ENCODE results near the gene CD19. TPM values are rescaled to one million over a fixed set of nuclear protein-coding genes. Genes with fewer than 3 reads are reported as not detected.
"Not testable (repeated sequence)": the region's sequence is repeated elsewhere in the genome, so short reads cannot be mapped to it uniquely, and the experiment has no call there.

The CD19 gene
- total RNA-seq, 1 experiment from 2014 or later: 1.9 TPM

DNA sequence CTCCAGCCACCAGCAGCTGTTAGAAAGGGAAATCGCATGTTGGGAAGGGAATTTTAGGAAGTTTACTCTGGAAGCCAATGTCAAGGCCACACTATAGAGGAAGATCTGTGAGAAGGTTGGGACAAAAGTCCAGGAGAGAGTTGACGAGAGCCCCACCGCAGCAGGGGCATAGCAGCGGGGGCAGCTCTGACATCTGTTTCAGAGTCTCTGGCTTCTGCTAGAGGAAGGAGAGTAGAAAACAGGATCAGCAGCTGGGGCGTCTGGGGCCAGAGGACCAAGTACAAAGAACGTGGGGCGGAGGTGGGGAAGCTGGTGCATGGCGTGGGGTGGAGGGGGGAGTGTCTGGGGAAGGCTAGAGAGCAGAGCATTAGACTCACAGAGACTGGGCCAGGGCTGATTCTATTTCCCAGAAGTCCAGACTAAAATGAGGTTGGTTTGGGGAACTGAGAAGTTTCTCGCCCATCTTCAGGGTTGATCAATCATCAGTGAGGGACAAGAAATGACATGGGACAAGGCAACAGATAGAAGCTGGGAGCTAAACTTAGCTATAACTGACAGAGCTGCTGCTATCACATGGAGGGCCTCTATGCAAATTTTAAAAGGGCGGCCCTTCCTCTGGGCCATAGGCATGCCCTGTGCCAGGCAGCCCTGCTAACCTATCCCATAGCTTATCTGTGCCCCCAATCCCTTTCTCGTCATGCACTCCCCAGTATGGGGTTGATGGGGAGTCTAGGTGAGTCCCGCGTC lies 7.9 kb upstream of the CD19 start:
- Histone ChIP-seq H3K27me3 (ENCODE audit: control insufficient read depth, insufficient read depth, low read length) (no peaks in the 10 kb centered on the region), H3K4me3 (ENCODE audit: insufficient read depth, low read depth, low read length) (peak overlapping the region; percentile 76), H3K36me3 (replicated peaks; ENCODE audit: control insufficient read depth, insufficient read depth, low read length) (peaks cover 2% of the 10 kb centered on the region; the same call in 1 of the 2 replicates)
- peak; percentile 78 for DNase-seq

DNA sequence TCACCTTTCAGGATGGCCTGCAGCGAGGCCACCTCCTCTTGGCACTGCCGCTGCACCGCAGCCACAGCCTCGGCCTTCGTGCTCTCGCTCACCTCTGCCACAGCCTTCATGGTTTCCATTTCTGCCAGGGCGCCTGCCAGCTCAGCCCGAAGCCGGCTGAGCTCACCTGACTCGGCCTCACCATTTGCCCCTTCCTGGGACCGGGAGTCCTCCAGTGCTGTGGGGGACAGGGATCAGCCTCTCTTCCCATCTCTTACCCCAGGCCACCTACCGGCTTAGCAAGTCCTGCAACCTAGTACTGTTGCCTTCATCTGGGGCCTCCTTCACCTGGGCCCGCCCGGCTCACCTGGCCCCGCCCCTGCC lies 7.4 kb upstream of the CD19 start:
- no peaks in the 10 kb centered on the region for H3K27me3 ChIP-seq (ENCODE audit: control insufficient read depth, insufficient read depth, low read length)
- peak overlapping the region; percentile 76 for H3K4me3 ChIP-seq (ENCODE audit: insufficient read depth, low read depth, low read length)
- DNase-seq: no peak
- peaks cover 2% of the 10 kb centered on the region; the same call in 1 of the 2 replicates for H3K36me3 ChIP-seq (replicated peaks; ENCODE audit: control insufficient read depth, insufficient read depth, low read length)

DNA sequence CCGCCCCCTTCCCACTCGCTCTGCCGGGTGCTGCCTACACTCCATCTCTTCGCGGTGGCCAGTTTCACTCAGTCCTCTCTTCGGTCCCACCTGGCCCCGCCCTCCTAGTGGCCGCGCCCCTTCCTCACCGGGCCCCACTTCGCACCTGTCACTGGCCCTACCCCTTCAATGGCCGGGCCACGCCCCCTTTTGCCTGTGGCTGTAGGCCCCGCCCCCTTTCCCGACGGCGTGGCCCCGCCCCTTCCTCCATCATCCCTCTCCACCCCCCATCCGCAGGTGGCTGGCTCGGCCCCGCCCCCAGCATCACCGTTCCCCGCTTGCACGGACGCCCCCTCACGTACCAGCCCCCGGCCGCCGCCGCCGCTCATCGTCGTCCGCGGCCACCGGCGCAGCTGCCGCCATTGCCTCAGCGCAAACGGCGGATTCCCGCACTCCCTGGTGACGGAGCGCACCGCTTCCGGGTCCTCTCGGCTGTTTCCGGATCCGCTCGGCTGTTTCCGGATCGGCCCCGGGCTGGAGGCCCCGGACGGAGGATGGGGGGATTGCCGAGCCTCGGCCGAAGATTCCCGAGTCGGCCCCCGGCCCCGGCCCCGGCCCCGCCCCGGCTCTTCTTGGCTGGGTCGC lies 6.9 kb upstream of the CD19 start, which contains the start of gene RABEP2:
Gene RABEP2, minus strand, starts transcription at position 477 of the 624 bp plus-strand sequence. Its CDS starts 75 bp downstream, at position 402.
- peaks cover 2% of the 10 kb centered on the region; the same call in 1 of the 2 replicates for H3K36me3 ChIP-seq (replicated peaks; ENCODE audit: control insufficient read depth, insufficient read depth, low read length)
- peak; percentile 100 for DNase-seq
- no peaks in the 10 kb centered on the region for H3K27me3 ChIP-seq (ENCODE audit: control insufficient read depth, insufficient read depth, low read length)
- H3K4me3 ChIP-seq (ENCODE audit: insufficient read depth, low read depth, low read length): peak within 1 kb of the TSS; percentile 76

DNA sequence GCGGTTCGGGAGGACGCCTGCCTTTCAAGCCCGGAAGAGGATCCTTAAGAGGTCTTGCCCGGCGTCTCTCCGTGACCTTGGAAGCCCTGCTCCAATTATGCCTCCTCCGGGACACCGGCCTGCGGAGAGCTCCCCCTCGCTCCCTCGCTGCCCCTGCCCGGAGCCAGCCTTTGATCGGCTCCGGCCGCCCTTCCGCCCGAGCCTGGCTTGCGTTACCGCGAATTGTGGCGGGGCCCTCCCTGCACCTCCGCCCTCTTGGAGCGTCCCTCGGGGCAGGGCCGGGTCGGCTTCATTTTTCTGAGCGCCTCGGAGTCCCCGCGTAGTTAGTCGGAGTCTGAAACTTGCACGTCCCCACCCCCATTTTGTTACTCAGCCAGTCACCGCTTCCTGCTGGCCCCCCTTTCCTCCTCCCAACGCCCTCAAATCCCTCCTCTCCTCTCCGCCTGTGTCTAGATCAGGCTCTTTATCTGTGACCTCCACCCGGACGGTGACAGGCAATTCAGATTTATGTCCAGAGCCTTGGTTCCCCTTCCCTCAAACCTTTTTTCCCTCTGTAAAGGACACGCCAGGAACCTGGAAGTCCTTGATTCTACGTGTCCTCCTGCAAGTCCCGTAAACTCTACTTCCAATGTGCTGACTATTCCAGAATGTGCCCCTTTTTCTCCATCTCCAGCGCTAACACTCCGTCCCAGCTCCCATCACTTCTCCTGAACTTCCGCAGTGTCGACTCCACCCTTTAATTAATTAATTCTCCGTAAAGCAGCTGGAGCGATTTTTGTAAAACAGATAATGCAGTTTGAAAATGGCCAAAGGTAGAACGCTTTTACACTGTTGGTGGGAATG lies 6.2 kb upstream of the CD19 start:
- H3K4me3 ChIP-seq (ENCODE audit: insufficient read depth, low read depth, low read length): peak overlapping the region; percentile 76

DNA sequence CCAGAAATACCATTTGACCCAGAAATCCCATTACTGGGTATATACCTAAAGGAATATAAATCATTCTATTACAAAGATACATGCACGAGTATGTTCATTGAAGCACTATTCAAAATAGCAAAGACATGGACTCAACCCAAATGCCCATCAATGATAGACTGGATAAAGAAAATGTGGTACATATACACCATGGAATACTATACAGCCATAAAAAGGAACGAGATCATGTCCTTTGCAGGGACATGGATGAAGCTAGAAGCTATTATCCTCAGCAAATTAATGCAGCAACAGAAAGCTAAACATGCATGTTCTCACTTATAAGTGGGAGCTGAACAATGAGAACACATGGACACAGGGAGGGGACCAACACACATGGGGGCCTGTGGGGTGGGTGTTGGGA lies 5.5 kb upstream of the CD19 start:
- H3K27me3 ChIP-seq (ENCODE audit: control insufficient read depth, insufficient read depth, low read length); H3K36me3 ChIP-seq (replicated peaks; ENCODE audit: control insufficient read depth, insufficient read depth, low read length); DNase-seq: not testable (repeated sequence)
- H3K4me3 ChIP-seq (ENCODE audit: insufficient read depth, low read depth, low read length): peak overlapping the region; percentile 76; the same call in 1 of the 2 replicates

More for the DNA sequence above, 6.2 kb upstream of the CD19 start:
- Histone ChIP-seq H3K36me3 (replicated peaks; ENCODE audit: control insufficient read depth, insufficient read depth, low read length) (peaks cover 2% of the 10 kb centered on the region; the same call in 1 of the 2 replicates), H3K27me3 (ENCODE audit: control insufficient read depth, insufficient read depth, low read length) (no peaks in the 10 kb centered on the region)
- no peak for DNase-seq

DNA sequence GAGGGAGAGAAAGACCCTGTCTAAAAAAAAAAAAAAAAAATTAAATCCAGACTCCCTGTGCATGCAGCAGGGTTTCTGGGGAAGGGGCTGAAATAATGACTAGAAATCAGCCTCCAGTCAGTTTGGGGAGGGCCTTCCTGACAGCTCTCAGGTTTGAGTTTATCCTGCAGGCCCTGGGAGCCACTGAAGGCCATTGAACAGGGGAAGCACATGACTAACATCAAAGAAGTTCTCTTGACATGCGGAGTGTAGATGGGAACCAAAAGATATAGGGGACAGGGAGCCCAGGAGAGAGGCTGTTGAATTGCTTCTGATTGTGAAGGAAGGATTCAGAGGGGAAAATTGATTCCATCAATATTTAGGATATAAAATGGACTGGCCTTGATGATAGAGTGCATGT lies 4.0 kb upstream of the CD19 start:
- Histone ChIP-seq H3K27me3 (ENCODE audit: control insufficient read depth, insufficient read depth, low read length) (no peaks in the 10 kb centered on the region), H3K36me3 (replicated peaks; ENCODE audit: control insufficient read depth, insufficient read depth, low read length) (no peaks in the 10 kb centered on the region), H3K4me3 (ENCODE audit: insufficient read depth, low read depth, low read length) (no peak overlapping the region)
- DNase-seq: no peak

DNA sequence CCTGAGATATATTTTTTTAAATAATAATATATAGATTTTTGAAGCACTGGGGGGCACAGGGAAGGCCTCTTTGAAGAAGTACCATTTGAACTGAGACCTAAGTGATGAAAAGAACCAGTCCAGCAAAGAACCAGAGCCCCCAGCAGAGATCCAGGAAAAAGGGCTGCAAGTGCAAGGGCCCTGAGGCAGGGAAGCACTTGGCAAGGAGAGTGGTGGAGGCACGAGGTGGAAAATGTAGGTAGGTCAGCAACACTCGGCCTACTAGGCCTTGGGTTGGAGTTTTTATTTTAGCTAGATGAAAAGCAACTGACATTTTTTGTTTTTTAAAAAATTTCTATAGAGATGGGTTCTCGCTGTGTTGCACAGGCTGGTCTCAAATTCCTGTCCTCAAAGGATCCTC lies 1.6 kb upstream of the CD19 start:
- Histone ChIP-seq H3K4me3 (ENCODE audit: insufficient read depth, low read depth, low read length) (no peak overlapping the region), H3K27me3 (ENCODE audit: control insufficient read depth, insufficient read depth, low read length) (no peaks in the 10 kb centered on the region), H3K36me3 (replicated peaks; ENCODE audit: control insufficient read depth, insufficient read depth, low read length) (no peaks in the 10 kb centered on the region)
- DNase-seq: no peak

DNA sequence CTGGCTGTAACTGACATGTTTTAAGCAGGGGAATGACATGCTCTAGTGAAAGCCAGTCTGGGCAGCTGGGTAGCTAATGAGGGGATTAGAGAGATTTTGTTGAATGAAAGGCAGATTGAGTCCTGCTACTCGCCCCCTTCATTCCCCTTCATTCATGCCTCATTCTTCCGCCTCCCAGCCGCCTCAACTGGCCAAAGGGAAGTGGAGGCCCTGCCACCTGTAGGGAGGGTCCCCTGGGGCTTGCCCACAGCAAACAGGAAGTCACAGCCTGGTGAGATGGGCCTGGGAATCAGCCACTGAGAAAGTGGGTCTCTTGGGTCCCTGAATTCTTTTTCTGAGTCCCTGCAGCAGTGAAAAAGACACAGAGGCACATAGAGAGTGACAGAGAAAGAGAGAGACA lies 1.1 kb upstream of the CD19 start:
- no peaks in the 10 kb centered on the region for H3K36me3 ChIP-seq (replicated peaks; ENCODE audit: control insufficient read depth, insufficient read depth, low read length)
- DNase-seq: peak; percentile 26
- no peak overlapping the region for H3K4me3 ChIP-seq (ENCODE audit: insufficient read depth, low read depth, low read length)

DNA sequence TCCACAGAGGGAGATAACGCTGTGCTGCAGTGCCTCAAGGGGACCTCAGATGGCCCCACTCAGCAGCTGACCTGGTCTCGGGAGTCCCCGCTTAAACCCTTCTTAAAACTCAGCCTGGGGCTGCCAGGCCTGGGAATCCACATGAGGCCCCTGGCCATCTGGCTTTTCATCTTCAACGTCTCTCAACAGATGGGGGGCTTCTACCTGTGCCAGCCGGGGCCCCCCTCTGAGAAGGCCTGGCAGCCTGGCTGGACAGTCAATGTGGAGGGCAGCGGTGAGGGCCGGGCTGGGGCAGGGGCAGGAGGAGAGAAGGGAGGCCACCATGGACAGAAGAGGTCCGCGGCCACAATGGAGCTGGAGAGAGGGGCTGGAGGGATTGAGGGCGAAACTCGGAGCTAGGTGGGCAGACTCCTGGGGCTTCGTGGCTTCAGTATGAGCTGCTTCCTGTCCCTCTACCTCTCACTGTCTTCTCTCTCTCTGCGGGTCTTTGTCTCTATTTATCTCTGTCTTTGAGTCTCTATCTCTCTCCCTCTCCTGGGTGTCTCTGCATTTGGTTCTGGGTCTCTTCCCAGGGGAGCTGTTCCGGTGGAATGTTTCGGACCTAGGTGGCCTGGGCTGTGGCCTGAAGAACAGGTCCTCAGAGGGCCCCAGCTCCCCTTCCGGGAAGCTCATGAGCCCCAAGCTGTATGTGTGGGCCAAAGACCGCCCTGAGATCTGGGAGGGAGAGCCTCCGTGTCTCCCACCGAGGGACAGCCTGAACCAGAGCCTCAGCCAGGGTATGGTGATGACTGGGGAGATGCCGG lies 769 bp downstream of the CD19 start:
- Histone ChIP-seq H3K4me3 (ENCODE audit: insufficient read depth, low read depth, low read length) (no peak overlapping the region), H3K27me3 (ENCODE audit: control insufficient read depth, insufficient read depth, low read length) (no peaks in the 10 kb centered on the region), H3K36me3 (replicated peaks; ENCODE audit: control insufficient read depth, insufficient read depth, low read length) (no peaks in the 10 kb centered on the region)
- peak; percentile 39 for DNase-seq

More for the DNA sequence above, 1.1 kb upstream of the CD19 start:
- H3K27me3 ChIP-seq (ENCODE audit: control insufficient read depth, insufficient read depth, low read length): no peaks in the 10 kb centered on the region

DNA sequence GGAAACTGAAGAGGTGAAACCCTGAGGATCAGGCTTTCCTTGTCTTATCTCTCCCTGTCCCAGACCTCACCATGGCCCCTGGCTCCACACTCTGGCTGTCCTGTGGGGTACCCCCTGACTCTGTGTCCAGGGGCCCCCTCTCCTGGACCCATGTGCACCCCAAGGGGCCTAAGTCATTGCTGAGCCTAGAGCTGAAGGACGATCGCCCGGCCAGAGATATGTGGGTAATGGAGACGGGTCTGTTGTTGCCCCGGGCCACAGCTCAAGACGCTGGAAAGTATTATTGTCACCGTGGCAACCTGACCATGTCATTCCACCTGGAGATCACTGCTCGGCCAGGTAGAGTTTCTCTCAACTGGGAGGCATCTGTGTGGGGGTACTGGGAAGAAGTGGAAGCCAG lies 1.4 kb downstream of the CD19 start:
- H3K4me3 ChIP-seq (ENCODE audit: insufficient read depth, low read depth, low read length): no peak overlapping the region

DNA sequence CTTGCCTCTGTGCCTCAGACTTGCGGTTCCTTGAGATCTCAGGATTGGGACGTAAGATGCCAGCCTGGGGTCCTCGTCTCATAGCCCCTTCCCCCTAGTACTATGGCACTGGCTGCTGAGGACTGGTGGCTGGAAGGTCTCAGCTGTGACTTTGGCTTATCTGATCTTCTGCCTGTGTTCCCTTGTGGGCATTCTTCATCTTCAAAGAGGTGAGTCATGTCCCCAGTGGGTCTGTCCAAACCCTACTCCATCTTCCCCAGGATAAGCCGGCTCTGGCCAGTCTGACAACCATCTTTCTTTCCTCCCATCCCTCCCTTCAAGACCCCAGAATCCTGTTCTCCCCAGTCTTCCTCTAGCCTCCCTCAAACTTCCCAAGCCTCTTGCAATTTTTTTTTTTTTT lies 3.6 kb downstream of the CD19 start:
- no peak overlapping the region for H3K4me3 ChIP-seq (ENCODE audit: insufficient read depth, low read depth, low read length)
- H3K36me3 ChIP-seq (replicated peaks; ENCODE audit: control insufficient read depth, insufficient read depth, low read length): no peaks in the 10 kb centered on the region
- H3K27me3 ChIP-seq (ENCODE audit: control insufficient read depth, insufficient read depth, low read length): no peaks in the 10 kb centered on the region
- no peak for DNase-seq

More for the DNA sequence above, 1.4 kb downstream of the CD19 start:
- Histone ChIP-seq H3K27me3 (ENCODE audit: control insufficient read depth, insufficient read depth, low read length) (no peaks in the 10 kb centered on the region), H3K36me3 (replicated peaks; ENCODE audit: control insufficient read depth, insufficient read depth, low read length) (no peaks in the 10 kb centered on the region)
- peak; percentile 37 for DNase-seq

DNA sequence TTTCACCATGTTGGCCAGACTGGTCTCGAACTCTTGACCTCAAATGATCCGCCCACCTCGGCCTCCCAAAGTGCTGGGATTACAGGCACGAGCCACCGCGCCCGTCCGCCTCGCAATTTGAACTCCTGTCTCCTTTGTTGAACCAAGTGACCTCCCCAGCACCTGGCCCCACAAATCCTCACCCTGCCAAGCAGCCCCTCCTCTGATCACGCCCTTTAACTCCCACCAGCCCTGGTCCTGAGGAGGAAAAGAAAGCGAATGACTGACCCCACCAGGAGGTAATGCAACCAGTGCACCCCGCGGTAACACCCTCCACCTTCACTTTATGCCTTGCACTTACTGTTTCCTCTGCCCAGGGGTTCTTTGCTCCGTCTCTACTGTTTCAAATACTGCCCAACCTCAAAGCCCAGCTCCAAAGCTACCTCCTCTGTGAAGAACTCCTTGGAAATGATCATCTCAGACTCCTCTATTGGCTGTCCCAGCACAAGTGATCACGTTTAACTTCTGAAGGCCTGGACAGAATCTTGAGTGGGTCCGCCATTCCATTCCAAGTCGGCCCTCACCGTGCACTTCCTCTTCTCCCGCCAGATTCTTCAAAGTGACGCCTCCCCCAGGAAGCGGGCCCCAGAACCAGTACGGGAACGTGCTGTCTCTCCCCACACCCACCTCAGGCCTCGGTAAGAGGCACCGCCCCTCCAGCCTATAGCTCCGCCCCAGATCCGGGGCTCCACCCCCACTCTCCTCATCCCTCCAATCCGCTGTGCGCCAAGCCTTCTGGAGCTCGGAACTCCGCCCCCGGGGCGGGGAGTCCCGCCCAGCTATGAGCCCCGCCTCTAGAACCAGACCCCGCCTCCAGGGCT lies 4.4 kb downstream of the CD19 start:
- Histone ChIP-seq H3K4me3 (ENCODE audit: insufficient read depth, low read depth, low read length) (peak overlapping the region; percentile 34), H3K27me3 (ENCODE audit: control insufficient read depth, insufficient read depth, low read length) (no peaks in the 10 kb centered on the region), H3K36me3 (replicated peaks; ENCODE audit: control insufficient read depth, insufficient read depth, low read length) (no peaks in the 10 kb centered on the region)
- peak; percentile 99 for DNase-seq

DNA sequence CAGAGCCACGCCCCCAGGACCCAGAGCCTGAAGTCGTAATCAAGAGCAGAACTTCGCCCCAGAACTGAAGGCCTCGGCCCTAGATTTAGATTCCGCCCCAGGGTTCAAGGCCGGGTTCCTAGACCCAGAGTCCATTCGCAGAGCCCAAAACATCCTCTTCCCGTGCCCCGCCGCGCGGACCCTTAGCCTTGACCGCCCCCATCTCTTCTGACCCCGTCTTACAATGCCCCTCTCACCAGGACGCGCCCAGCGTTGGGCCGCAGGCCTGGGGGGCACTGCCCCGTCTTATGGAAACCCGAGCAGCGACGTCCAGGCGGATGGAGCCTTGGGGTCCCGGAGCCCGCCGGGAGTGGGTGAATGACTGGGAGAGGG lies 5.0 kb downstream of the CD19 start:
- DNase-seq: no peak
- no peaks in the 10 kb centered on the region for H3K36me3 ChIP-seq (replicated peaks; ENCODE audit: control insufficient read depth, insufficient read depth, low read length)
- H3K4me3 ChIP-seq (ENCODE audit: insufficient read depth, low read depth, low read length): no peak overlapping the region
- H3K27me3 ChIP-seq (ENCODE audit: control insufficient read depth, insufficient read depth, low read length): no peaks in the 10 kb centered on the region
